LNCaP clone FGC (cell line): ENCODE measurements around the gene GATA2.

Source experiments
- DNase-seq: peaks from one replicate; pipeline ENCODE4 v3.0.0-alpha.2; 2011; ENCODE audit warnings: low read depth
- H3K4me3 ChIP-seq: 2 replicates; pipeline ENCODE4 v1.5.1; 2011; ENCODE audit warnings: mild to moderate bottlenecking, low read depth, low read length, control low read depth
- CTCF ChIP-seq: IDR thresholded peaks from 2 replicates; pipeline ENCODE4 v1.5.1; 2012; ENCODE audit warnings: mild to moderate bottlenecking; ENCODE audit not compliant: control insufficient read depth, insufficient read depth; ENCODE audit errors: extremely low read depth

Gene GATA2

GRCh38 chr3:128498127-128498626 lies 5.2 kb upstream of the GATA2 start:
- H3K4me3 ChIP-seq = peak overlapping the region; percentile 45; the same call in 1 of the 2 replicates

GRCh38 chr3:128497305-128498126 lies 4.5 kb upstream of the GATA2 start:
- DNase-seq = no peak
- peak; percentile 79 for TF ChIP-seq CTCF
- peak overlapping the region; percentile 45 for H3K4me3 ChIP-seq

More at GRCh38 chr3:128498127-128498626, 5.2 kb upstream of the GATA2 start:
- TF ChIP-seq CTCF = no peak
- no peak for DNase-seq

GRCh38 chr3:128496602-128497304 lies 3.8 kb upstream of the GATA2 start:
- peak overlapping the region; percentile 45 for H3K4me3 ChIP-seq
- no peak for DNase-seq
- TF ChIP-seq CTCF = no peak

- DNase-seq = no peak
- no peak overlapping the region for H3K4me3 ChIP-seq
These were observed 3.1 kb upstream of the GATA2 start for GRCh38 chr3:128496019-128496601.

GRCh38 chr3:128495435-128495970 lies 2.5 kb upstream of the GATA2 start:
- no peak for TF ChIP-seq CTCF
- H3K4me3 ChIP-seq = no peak overlapping the region
- no peak for DNase-seq

More at GRCh38 chr3:128496019-128496601, 3.1 kb upstream of the GATA2 start:
- TF ChIP-seq CTCF = no peak

- H3K4me3 ChIP-seq = no peak overlapping the region
- no peak for DNase-seq
- no peak for TF ChIP-seq CTCF
These were observed 1.3 kb upstream of the GATA2 start for GRCh38 chr3:128494367-128494650.
